ENCODE results near the gene TMEM115. TPM values are rescaled to one million over a fixed set of nuclear protein-coding genes. Genes with fewer than 3 reads are reported as not detected.

TMEM115 gene
- total and polyA plus RNA-seq, 7 donors, result 20.4 to 49.6 (median 29.1) TPM

DNA sequence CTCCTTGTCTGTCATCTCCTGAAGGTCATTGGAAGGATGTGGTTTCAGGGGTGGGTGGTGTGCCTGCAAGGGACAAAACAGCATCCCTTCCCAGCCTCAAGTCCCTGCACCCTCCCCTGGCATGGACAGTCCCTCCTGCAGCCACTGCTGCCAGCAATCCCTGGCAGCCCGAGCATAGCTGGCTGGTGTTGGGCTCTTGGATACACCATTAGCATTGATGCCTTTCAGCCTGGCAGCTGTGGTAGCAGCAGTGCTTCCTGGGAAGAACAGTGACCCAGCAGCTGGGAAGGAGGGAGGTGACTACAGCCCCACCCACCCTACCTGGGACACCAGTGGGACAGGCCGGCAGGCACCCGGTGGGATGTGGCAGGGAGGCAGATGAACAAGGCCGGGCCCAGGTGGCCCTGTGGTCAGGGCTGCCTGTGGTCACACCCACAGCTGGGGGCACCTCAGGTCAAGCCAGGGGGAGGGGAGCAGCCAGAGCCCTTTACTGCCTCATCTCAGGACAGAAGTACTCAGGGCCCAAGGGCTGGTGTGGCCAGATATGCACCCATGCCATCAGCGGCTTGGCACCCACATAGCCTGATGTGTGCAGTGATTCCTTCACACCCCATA, 32.9 kb upstream of the TMEM115 start:
- DNase-seq, result no peak
- WGBS, 3 donors, result 27 to 44% (median 34%) methylated on average over 3 to 5 of the region's 5 CpGs

DNA sequence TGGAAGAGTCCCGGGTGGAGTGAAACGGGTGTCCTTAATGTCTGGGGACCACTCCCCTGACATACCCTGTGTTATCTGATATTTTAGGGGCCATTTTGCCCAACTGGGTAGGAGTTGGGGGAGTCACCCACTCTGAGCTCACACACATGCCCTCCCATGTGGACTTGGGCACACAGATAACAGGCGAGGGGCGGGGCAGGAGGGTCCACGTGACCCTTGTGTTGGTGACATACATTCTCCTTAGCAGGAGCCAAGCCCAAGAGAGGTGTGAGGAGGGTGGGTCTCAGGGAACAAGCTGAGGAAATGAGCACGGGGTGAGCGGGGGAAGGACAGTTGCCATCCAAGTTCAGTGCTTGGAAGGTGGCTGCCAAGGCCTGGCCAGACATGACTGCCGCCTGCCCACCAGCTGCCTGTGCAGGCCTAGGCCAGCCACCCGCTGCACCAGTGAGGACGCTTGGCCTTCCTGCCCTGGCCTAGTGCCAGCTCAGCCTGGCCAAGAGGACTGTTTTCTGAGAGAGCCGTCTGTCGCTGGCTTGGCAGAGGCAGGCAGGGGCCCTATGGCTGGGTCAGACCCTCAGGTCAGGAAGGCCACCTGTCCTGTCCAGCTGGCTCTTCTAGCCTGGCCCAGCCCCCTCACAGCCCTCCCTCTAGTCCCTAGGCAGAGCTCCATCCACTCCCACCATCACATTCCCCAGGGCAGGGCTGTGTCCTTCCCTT, 31.3 kb upstream of the TMEM115 start:
- Histone ChIP-seq H3K27me3 (ENCODE audit: insufficient read depth in 3 of 3, low read length in 2 of 3) (no peaks in the 10 kb centered on the region), H3K4me3 (no peak overlapping the region), H3K9me3 (no peaks in the 10 kb centered on the region), H3K4me1 (peaks cover 17% of the 10 kb centered on the region), H3K27ac (peak overlapping the region; percentile 53), H3K36me3 (ENCODE audit: insufficient read depth in 1 of 2, low read depth in 1 of 2) (no peaks in the 10 kb centered on the region)
- intact Hi-C loops (cut with DNase I), result no loop called here
- WGBS, 3 donors, result 26 to 31% (median 29%) methylated on average over 12 of the region's 12 CpGs
- ATAC-seq (peak; percentile 58 to 87 (median 81)), DNase-seq (peak; percentile 62 to 83)
- TF ChIP-seq, protein P1, sequence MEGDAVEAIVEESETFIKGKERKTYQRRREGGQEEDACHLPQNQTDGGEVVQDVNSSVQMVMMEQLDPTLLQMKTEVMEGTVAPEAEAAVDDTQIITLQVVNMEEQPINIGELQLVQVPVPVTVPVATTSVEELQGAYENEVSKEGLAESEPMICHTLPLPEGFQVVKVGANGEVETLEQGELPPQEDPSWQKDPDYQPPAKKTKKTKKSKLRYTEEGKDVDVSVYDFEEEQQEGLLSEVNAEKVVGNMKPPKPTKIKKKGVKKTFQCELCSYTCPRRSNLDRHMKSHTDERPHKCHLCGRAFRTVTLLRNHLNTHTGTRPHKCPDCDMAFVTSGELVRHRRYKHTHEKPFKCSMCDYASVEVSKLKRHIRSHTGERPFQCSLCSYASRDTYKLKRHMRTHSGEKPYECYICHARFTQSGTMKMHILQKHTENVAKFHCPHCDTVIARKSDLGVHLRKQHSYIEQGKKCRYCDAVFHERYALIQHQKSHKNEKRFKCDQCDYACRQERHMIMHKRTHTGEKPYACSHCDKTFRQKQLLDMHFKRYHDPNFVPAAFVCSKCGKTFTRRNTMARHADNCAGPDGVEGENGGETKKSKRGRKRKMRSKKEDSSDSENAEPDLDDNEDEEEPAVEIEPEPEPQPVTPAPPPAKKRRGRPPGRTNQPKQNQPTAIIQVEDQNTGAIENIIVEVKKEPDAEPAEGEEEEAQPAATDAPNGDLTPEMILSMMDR (IDR thresholded peaks at IDR 0.05), result no peak

More for the DNA sequence above, 32.9 kb upstream of the TMEM115 start:
- H3K27me3 ChIP-seq (ENCODE audit: insufficient read depth in 3 of 3, low read length in 2 of 3), result no peaks in the 10 kb centered on the region
- no peaks in the 10 kb centered on the region for H3K9me3 ChIP-seq
- H3K36me3 ChIP-seq (ENCODE audit: insufficient read depth in 1 of 2, low read depth in 1 of 2), result no peaks in the 10 kb centered on the region
- H3K4me1 ChIP-seq, result peaks cover 17% of the 10 kb centered on the region
- H3K4me3 ChIP-seq, result no peak overlapping the region
- ATAC-seq, result peak; percentile 6 to 60 (median 56)
- TF ChIP-seq, protein P1 (IDR thresholded peaks at IDR 0.05), result no peak
- no peak overlapping the region for H3K27ac ChIP-seq
- intact Hi-C loops (cut with DNase I), result no loop called here

DNA sequence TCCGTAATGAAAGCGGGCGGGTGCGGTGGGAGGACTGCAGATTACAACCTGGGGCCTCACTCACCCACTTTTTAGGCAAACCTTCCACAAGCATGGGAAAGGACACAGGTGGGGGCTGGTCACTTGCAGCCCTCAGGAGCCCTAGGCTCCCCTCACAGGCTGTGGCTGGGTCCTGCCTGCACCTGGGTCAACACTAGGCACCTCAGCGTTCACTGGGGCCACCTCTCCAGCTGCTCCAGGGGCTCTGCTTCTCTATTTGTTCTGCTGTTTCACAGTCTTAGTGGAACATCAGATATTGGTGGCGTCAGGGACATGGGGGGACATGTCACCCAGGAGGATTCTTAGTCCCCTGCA, 30.1 kb upstream of the TMEM115 start:
- Histone ChIP-seq H3K9me3 (no peaks in the 10 kb centered on the region), H3K27ac (no peak overlapping the region), H3K4me1 (peaks cover 17% of the 10 kb centered on the region), H3K4me3 (no peak overlapping the region), H3K27me3 (ENCODE audit: insufficient read depth in 3 of 3, low read length in 2 of 3) (no peaks in the 10 kb centered on the region), H3K36me3 (ENCODE audit: insufficient read depth in 1 of 2, low read depth in 1 of 2) (no peaks in the 10 kb centered on the region)
- 92 to 96% (median 93%) methylated on average over 6 of the region's 6 CpGs for WGBS, 3 donors
- ATAC-seq (no peak), DNase-seq (no peak)
- intact Hi-C loops (cut with DNase I), result no loop called here
- TF ChIP-seq, protein P1 (IDR thresholded peaks at IDR 0.05), result no peak

DNA sequence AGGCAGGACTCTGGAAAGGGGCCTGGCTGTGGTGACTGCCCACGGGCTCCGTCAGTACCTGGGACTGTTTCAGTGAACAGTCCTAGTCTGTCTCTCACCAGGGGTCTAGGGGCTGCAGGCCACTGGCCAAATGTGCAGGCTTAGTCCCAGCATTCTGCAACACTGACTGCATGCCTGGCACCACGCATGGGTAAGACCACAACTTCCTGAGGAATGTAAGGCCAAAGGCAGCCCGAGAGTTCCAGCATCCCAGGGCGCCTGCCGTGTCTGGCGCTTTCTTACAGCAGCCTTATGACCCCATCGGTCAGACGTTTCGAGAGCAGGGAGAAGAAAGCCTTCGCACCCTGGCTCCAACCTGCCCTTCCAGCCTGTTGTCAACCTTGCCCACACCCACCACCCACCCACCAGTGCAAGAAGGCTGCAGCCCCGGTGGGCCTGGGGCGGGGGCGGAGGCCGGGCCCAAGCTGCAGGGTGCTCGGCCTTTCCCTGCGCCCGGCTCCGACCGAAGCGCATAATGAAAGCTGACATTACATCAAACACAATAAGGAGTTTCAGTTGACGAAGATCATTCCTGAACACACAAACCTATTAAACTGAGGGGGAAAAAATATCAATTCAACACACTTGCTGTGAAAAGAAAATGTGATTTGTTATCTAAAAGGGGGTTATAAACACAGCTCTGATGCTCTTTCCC, 29.5 kb upstream of the TMEM115 start:
- Histone ChIP-seq H3K27me3 (ENCODE audit: insufficient read depth in 3 of 3, low read length in 2 of 3) (no peaks in the 10 kb centered on the region), H3K4me3 (no peak overlapping the region), H3K4me1 (peaks cover 17% of the 10 kb centered on the region), H3K36me3 (ENCODE audit: insufficient read depth in 1 of 2, low read depth in 1 of 2) (no peaks in the 10 kb centered on the region), H3K27ac (no peak overlapping the region), H3K9me3 (no peaks in the 10 kb centered on the region)
- WGBS, 3 donors, result 85 to 87% (median 85%) methylated on average over 22 of the region's 22 CpGs
- TF ChIP-seq, protein P1 (IDR thresholded peaks at IDR 0.05), result no peak
- no peak for DNase-seq
- no peak for ATAC-seq
- intact Hi-C loops (cut with DNase I), result no loop called here

Data from psoas muscle (tissue), 8 donors.